Skin epidermis (tissue), 12 donors: ENCODE data around the gene CCDC69.

Experiments
- H3K27ac ChIP-seq, 21 experiments: fragments of 200-600 bp; sonication (generic) in 11 of 21; one replicate each; pipeline ENCODE4 v1.5.0; 2020; ENCODE audit warnings: mild to moderate bottlenecking in 3 of 21, inconsistent platforms in 2 of 21, moderate library complexity in 2 of 21
- H3K4me3 ChIP-seq, 7 experiments: fragments of 200-600 bp; sonication (generic) in 2 of 7; one replicate each; pipeline ENCODE4 v1.5.0; 2020; ENCODE audit warnings: inconsistent platforms in 2 of 7, mild to moderate bottlenecking in 2 of 7, moderate library complexity in 1 of 7

The CCDC69 gene, protein sequence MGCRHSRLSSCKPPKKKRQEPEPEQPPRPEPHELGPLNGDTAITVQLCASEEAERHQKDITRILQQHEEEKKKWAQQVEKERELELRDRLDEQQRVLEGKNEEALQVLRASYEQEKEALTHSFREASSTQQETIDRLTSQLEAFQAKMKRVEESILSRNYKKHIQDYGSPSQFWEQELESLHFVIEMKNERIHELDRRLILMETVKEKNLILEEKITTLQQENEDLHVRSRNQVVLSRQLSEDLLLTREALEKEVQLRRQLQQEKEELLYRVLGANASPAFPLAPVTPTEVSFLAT

DNA sequence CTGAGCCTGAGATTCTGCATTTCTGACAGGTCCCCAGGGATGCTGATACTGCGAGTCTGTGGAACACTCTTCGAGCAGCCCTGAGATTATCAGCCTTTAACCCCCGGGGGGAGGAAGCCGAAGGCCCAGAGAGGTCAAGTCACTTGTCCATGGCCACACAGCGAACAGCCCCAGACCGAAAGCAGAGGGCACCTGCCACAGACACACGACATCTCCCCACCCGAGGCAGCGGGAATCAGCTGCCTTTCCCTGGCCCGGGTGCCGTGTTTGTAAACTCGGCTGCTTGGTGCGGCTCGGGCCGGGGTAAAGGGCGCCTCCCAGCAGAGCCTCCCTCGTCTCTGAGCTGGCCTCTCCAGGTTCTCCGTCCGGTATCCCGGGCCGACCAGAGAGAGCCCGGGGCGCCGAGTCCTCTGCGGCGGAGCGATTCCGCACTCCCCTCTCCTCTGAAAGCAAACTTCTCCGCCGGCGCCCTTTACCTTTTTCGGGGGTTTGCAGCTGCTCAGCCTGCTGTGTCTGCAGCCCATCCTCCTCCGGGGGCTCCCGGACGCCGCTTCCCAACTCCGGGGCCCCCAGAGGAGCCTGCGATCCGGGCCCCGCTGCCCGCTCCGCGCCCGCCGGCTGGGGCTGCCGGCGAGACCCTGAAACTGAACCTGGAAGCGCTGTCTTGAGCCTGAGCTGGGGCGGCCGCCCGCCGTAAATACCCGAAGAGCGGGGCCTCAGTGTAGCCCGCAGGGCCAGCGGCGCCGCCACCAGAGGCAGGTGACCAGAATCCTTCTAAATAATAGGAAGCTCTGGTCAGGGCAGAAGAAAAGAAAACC is at the start of gene CCDC69:
CCDC69 (minus strand) TSS at position 646 of the 818 bp plus-strand sequence; CDS start at position 524, 122 bp downstream.
- Histone ChIP-seq H3K27ac (peak within 1 kb of the TSS; percentile 43 to 98 (median 84)), H3K4me3 (peak within 1 kb of the TSS; percentile 40 to 75 (median 57))

GRCh38 chr5:151271336-151271735 is 47.4 kb upstream of the CCDC69 start:
- Histone ChIP-seq H3K27ac (no peak overlapping the region), H3K4me3 (no peak overlapping the region)

DNA sequence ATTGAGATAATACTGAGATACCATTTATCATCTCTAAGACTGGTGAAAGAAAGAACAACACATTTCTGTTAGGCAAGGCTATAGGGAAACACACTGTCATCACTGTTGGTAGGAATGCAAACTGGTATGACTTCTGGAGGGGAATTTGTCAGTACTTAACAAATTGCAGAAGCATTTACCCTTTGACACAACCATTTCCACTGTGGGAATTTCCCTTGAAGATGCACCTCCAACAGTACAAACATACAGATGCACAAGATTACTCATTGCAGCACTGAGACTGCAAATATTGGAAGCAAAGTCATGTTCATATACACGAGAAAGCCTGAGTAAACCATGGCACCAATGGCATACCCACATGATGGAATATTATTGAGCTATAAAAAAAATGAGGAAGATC is 46.7 kb upstream of the CCDC69 start:
- H3K4me3 ChIP-seq: no peak overlapping the region
- H3K27ac ChIP-seq: no peak overlapping the region

GRCh38 chr5:151267491-151268260 is 43.8 kb upstream of the CCDC69 start:
- H3K27ac ChIP-seq: no peak overlapping the region

DNA sequence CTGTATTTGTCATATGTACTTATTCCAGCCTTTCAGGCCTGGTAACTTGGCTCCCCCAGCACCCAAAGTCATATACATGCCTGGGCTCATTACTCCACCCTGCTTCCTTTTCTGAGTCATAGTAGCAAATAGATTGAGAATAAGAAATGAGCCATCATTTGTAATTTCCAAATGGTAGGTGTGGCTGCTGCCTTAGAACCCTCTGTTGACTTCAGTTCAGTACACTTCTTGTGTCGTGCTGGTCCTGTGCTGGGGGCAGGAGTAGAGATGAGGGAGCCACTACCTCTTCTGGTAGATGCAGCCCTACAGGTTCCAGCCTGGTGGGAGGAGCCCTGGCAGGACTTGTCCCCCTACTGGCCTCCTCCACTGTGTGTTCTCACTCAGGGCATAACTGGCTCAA is 40.2 kb upstream of the CCDC69 start:
- H3K27ac ChIP-seq: peak overlapping the region in 20 of 21 experiments; percentile 39 to 85 (median 69)

More at GRCh38 chr5:151267491-151268260, 43.8 kb upstream of the CCDC69 start:
- H3K4me3 ChIP-seq: no peak overlapping the region

DNA sequence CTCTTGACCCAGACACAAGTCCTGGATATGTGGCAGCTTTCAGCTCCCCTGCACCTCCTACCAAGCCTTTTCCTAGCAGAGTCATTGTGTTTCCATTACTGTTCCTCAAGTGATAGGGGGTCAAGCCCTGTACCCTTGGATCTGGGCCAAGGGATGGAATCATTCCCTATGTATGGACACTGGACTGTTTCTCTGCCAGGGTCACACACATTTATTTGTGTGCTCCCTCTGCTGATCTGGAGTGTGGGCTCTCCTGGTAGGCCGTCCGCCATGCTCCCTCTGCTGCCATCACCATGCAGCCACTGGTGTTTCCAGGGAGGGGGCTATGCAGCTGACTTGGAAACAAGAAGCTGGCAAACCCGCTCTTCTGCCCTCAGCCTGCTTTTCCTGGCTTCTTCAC is 38.6 kb upstream of the CCDC69 start:
- Histone ChIP-seq H3K27ac (peak overlapping the region in 2 of 21 experiments; percentile 67 to 85), H3K4me3 (no peak overlapping the region)

More for the DNA sequence above, 40.2 kb upstream of the CCDC69 start:
- H3K4me3 ChIP-seq: no peak overlapping the region

DNA sequence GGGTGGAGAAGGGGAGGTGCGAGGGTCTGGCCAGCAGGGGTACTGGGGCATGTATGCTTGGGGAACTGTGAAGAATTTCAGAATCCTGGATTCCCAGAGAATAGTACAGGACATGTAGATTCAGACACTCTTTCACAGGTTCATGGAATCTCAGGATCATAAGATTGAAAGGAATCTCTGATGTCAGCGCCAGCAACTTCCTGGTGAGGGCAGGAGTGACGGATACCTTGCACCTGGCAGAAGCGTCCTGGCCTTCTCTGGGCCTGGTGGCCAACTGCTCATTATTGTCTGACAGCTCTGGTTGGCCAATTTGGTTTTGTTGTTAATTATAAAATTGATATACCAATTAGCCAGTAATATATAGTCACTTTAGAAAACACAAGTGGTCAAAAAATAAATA is 36.0 kb upstream of the CCDC69 start:
- Histone ChIP-seq H3K27ac (peak overlapping the region in 4 of 21 experiments; percentile 17 to 94 (median 40)), H3K4me3 (no peak overlapping the region)

DNA sequence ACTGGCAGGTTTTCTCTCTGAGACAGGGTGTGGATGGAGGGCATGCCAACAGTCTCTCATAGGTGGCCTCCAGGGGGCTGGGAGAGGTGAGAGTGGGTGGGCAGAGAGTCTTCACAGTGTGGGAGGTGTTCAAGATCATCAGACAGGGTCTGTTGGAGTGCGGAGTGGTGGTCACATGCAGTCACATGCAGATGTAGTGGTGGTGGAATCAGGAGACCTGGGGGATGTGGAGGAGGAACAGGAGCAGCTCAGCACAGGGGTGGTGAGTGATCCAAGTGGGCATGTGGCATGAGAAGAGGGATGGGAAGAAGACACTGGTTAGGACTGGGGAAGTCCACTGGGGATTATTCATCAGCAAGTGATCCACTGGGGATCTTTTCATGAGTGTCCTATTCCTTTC is 34.9 kb upstream of the CCDC69 start:
- H3K4me3 ChIP-seq: no peak overlapping the region
- peak overlapping the region in 19 of 21 experiments; percentile 17 to 94 (median 69) for H3K27ac ChIP-seq

DNA sequence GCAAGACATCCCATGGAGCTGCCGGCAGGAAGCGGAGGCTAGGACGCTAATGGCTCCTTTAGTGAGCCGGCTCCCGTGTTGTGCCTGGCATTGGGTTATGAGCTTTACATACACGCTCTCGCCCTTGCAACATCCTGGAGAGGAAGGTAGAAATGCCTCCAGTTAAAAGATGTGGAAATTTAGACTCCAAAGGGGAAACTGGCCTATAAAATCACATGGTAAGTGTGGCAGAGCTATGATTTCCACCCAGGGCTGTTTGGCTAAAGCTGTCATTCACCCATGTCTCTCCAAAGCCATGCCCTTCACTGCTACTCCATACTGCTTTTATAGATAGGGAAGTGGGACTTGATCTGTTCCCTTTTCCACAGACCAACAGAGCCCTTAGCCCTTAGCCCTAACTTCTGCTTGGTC is 34.3 kb upstream of the CCDC69 start:
- Histone ChIP-seq H3K27ac (peak overlapping the region in 19 of 21 experiments; percentile 2 to 94 (median 69)), H3K4me3 (no peak overlapping the region)

DNA sequence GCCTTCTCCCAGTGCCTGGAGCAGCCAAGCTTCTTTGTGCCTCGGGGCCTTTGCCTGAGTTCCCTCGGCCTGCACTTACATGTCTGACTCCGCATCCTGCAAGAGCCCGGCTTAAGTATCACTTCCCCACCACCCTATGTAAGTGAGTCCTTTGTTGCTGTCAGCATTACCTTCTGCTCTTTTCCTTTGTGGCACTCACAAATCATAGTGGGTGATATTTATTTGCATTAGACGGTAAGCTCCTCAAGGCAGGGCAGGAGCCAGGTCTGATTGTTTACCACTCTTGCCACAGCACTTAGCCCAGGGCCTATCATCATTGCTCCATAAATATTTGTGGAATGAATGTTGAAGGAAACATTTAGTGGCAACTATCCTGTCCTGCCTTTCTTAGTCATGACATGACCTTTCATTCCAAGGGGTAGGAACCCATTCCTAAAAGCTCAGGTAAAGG is 33.9 kb upstream of the CCDC69 start:
- Histone ChIP-seq H3K4me3 (no peak overlapping the region), H3K27ac (peak overlapping the region in 20 of 21 experiments; percentile 2 to 94 (median 68))

- peak overlapping the region in 15 of 21 experiments; percentile 27 to 94 (median 60) for H3K27ac ChIP-seq
- H3K4me3 ChIP-seq: peak overlapping the region in 3 of 7 experiments; percentile 5 to 78 (median 67)
Measured at GRCh38 chr5:151255621-151256286, 31.9 kb upstream of the CCDC69 start.

DNA sequence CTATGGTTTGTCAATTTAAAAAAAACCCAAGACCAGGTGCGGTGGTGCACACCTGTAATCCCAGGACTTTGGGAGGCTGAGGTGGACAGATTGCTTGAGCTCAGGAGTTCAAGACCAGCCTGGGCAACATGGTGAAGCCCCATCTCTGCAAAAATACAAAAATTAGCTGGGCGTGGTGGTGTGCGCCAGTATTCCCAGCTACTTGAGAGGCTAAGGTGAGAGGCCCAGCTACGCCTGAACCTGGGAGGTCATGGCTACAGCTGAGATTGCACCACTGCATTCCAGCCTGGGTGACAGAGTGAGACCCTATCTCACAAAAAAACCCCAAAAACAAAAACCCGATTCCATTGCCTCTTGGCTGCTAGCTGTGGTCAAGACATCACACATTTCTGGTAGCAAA is 31.1 kb upstream of the CCDC69 start:
- peak overlapping the region in 6 of 7 experiments; percentile 5 to 78 (median 66) for H3K4me3 ChIP-seq
- peak overlapping the region in 16 of 21 experiments; percentile 27 to 94 (median 60) for H3K27ac ChIP-seq

DNA sequence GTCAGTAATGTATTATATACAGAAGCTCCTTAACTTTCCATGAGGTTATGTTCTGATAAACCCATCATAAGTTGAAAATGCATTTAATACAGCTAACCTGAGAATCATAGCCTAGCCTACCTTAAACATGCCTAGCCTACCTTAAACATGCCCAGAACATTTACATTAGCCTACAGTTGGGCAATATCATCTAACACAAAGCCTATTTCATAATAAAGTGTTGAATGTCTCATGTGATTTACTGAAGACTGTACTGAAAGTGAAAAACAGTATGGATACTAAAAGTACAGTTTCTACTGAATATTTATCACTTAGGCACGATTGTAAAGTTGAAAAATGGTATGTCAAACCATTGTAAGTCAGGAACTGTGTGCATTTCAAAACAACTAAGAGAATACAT is 30.7 kb upstream of the CCDC69 start:
- Histone ChIP-seq H3K4me3 (peak overlapping the region; percentile 48 to 78 (median 65)), H3K27ac (peak overlapping the region in 17 of 21 experiments; percentile 16 to 94 (median 62))

DNA sequence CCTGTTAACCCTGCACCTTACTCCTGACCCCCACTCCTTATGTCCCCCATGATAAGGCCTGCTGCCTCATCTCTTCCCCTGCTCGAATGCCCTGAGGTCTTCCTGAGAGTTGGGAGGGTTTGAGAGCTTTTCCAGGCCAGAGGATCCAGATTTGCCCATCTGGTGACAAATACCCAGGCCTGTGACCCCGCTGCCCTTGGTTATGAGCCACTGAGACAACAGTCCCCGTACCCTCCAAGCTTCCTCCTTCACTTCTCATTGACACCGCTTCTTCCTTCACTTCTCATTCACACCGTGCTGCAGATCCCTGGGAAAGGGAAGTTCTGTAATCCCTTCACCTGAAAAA is 29.7 kb upstream of the CCDC69 start:
- peak overlapping the region; percentile 48 to 78 (median 65) for H3K4me3 ChIP-seq
- H3K27ac ChIP-seq: peak overlapping the region in 20 of 21 experiments; percentile 73 to 94 (median 84)

- H3K27ac ChIP-seq: peak within 1 kb of the TSS in 20 of 21 experiments; percentile 73 to 94 (median 84)
- peak within 1 kb of the TSS; percentile 48 to 78 (median 65) for H3K4me3 ChIP-seq
Measured at GRCh38 chr5:151252762-151253604, 29.1 kb upstream of the CCDC69 start, which contains the start of gene GM2A. TSS of gene GM2A (plus strand) at chr5:151253185. CDS start at chr5:151253217, 32 bp downstream.

DNA sequence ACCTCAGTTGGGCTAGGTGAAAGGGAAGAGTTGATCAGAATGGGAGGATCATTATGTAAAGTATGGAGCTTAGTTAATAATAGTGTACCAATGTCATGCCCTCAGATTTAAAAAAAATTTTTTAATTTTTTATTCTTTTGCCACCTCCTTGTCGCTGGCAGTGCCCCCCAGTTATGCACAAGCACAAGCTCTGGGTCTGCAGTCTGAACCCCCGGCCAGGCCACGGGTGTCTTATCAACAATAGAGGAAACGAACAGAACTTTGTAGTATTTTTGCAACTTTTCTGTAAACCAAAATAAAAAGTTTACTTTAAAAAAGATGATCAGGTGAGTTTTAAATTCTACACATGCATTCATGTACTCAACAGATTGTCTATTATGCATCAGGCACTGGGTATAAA is 27.7 kb upstream of the CCDC69 start:
- H3K27ac ChIP-seq: peak overlapping the region in 2 of 21 experiments; percentile 47 to 56
- no peak overlapping the region for H3K4me3 ChIP-seq

GRCh38 chr5:151251001-151251551 is 27.2 kb upstream of the CCDC69 start:
- no peak overlapping the region for H3K4me3 ChIP-seq
- peak overlapping the region in 1 of 21 experiments; percentile 1 for H3K27ac ChIP-seq
